PC-3 (cell line): Measurements from ENCODE around the gene CIAO2A. TPM values are rescaled to one million over a fixed set of nuclear protein-coding genes. Genes with fewer than 3 reads are reported as not detected.

ENCODE experiments used
- ATAC-seq: fragments of 200-7000 bp; cut with Tn5 transposase; 2 replicates; pipeline ENCODE4 v1.9.1; 2020; ENCODE audit warnings: mild to moderate bottlenecking, moderate library complexity
- BruUV-seq: library from RNA; stranded (reverse); fragments of 400-500 nt; replicated peaks from 2 replicates; lab custom pipeline; 2021; lab: Mats Ljungman, UMichigan
- CTCF ChIA-PET: fragments of 300-600 bp; sonication (Branson Sonifier 250); formaldehyde crosslinking; loops from one replicate; lab custom pipeline; 2022; ENCODE audit warnings: antibody characterized with exemption; lab: Charles Lee
- POLR2A ChIA-PET: fragments of 300-600 bp; sonication (Branson Sonifier 250); formaldehyde crosslinking; loops from one replicate; lab custom pipeline; 2022; ENCODE audit warnings: antibody characterized with exemption; ENCODE audit not compliant: unreplicated experiment; lab: Charles Lee
- DNase-seq: peaks from one replicate; pipeline ENCODE4 v3.0.0-alpha.2; 2015
- H2AFZ ChIP-seq: fragments of 300-600 bp; sonication (generic); 2 replicates; pipeline ENCODE4 v1.6.0; 2016; ENCODE audit warnings: antibody characterized with exemption, low read length
- H3F3A ChIP-seq: fragments of 300-600 bp; sonication (generic); one replicate; pipeline ENCODE4 v1.6.0; 2017; ENCODE audit warnings: antibody characterized with exemption, low read length, control low read depth, mild to moderate bottlenecking; ENCODE audit not compliant: unreplicated experiment
- H3K27ac ChIP-seq: fragments of 300-600 bp; sonication (generic); 2 replicates; pipeline ENCODE4 v1.5.1; 2016; ENCODE audit warnings: mild to moderate bottlenecking, low read length
- H3K27me3 ChIP-seq: fragments of 300-600 bp; sonication (generic); 2 replicates; pipeline ENCODE4 v1.6.1; 2016; ENCODE audit warnings: low read length, mixed read lengths
- H3K36me3 ChIP-seq: fragments of 300-600 bp; sonication (generic); 2 replicates; pipeline ENCODE4 v1.6.1; 2016; ENCODE audit warnings: low read depth, mixed run types, low read length, mixed read lengths
- H3K4me1 ChIP-seq: fragments of 300-600 bp; sonication (generic); 2 replicates; pipeline ENCODE4 v1.5.1; 2016; ENCODE audit warnings: low read length; ENCODE audit not compliant: insufficient read depth
- H3K4me2 ChIP-seq: fragments of 300-600 bp; sonication (generic); 2 replicates; pipeline ENCODE4 v1.6.0; 2016; ENCODE audit warnings: low read length
- H3K4me3 ChIP-seq: fragments of 300-600 bp; sonication (generic); 2 replicates; pipeline ENCODE4 v1.5.1; 2016; ENCODE audit warnings: mild to moderate bottlenecking, low read length, mixed read lengths
- H3K79me2 ChIP-seq: fragments of 300-600 bp; sonication (generic); 2 replicates; pipeline ENCODE4 v1.6.1; 2017; ENCODE audit warnings: low read length, mixed read lengths
- H3K9ac ChIP-seq: fragments of 300-600 bp; sonication (generic); 2 replicates; pipeline ENCODE4 v1.6.0; 2016; ENCODE audit warnings: mild to moderate bottlenecking, low read length
- H3K9me2 ChIP-seq: fragments of 300-600 bp; sonication (generic); replicated peaks from 2 replicates; pipeline ENCODE4 v1.6.1; 2016; ENCODE audit warnings: mixed run types, low read length, mixed read lengths
- H3K9me3 ChIP-seq: fragments of 300-600 bp; sonication (generic); 2 replicates; pipeline ENCODE4 v1.6.1; 2016; ENCODE audit warnings: low read length, mixed read lengths
- H4K20me1 ChIP-seq: fragments of 300-600 bp; sonication (generic); 2 replicates; pipeline ENCODE4 v1.6.1; 2016; ENCODE audit warnings: low read length, mixed read lengths
- CTCF ChIP-seq: fragments of 300-600 bp; sonication (generic); conservative IDR thresholded peaks from 2 replicates; pipeline ENCODE4 v1.5.1; 2017; ENCODE audit warnings: antibody characterized with exemption, low read depth, mild to moderate bottlenecking, low read length
- EZH2 ChIP-seq: fragments of 300-600 bp; sonication (generic); IDR thresholded peaks from one replicate; pipeline ENCODE4 v1.6.1; 2017; ENCODE audit warnings: antibody characterized with exemption, mild to moderate bottlenecking, low read length; ENCODE audit not compliant: unreplicated experiment
- EZH2phosphoT487 ChIP-seq: fragments of 300-600 bp; sonication (generic); IDR thresholded peaks from 2 replicates; pipeline ENCODE4 v1.6.1; 2018; ENCODE audit warnings: mild to moderate bottlenecking, antibody characterized with exemption, low read length, borderline replicate concordance
- intact Hi-C: fragments of 100-400 bp; cut with micrococcal nuclease; formaldehyde crosslinking; loops from 2 replicates; pipeline ENCODE4 v1.9.0; 2023
- total RNA-seq: library from RNA; depleted of rRNA; stranded (reverse); fragments of >200 nt; gene quantifications from 2 replicates; pipeline ENCODE4 v1.2.3, GENCODE V29; 2014

Gene CIAO2A
- total RNA-seq, 1 experiment from 2014 or later: 92.4 TPM

- Histone ChIP-seq H2AFZ (no peak overlapping the region), H3K4me1 (no peaks in the 10 kb centered on the region), H3K4me2 (no peak overlapping the region), H3K27me3 (no peaks in the 10 kb centered on the region), H3K9me3 (no peaks in the 10 kb centered on the region), H3F3A (no peaks in the 10 kb centered on the region), H4K20me1 (peaks cover 10% of the 10 kb centered on the region; the same call in 1 of the 2 replicates), H3K9me2 (no peaks in the 10 kb centered on the region), H3K27ac (no peak overlapping the region), H3K79me2 (peaks cover 81% of the 10 kb centered on the region), H3K9ac (no peak overlapping the region), H3K4me3 (no peak overlapping the region), H3K36me3 (no peaks in the 10 kb centered on the region)
- ChIA-PET POLR2A (no interaction called here), CTCF (no interaction called here)
- ATAC-seq: no peak
- DNase-seq: no peak
- intact Hi-C loops: no loop called here
- BruUV-seq: no TSS peak
- no peak for TF ChIP-seq EZH2phosphoT487
Observed at GRCh38 chr15:64105113-64105704, 11.6 kb upstream of the CIAO2A start.

GRCh38 chr15:64102497-64102896, 8.9 kb upstream of the CIAO2A start:
- Histone ChIP-seq H3K27me3 (no peaks in the 10 kb centered on the region), H3K4me3 (no peak overlapping the region), H3K9ac (no peak overlapping the region), H3K4me2 (no peak overlapping the region), H3K36me3 (0 out of 2 replicates have a peak, but pooled peaks cover 3% of the 10 kb centered on the region), H3F3A (no peaks in the 10 kb centered on the region), H4K20me1 (peaks cover 10% of the 10 kb centered on the region; the same call in 1 of the 2 replicates), H3K27ac (no peak overlapping the region), H3K9me3 (no peaks in the 10 kb centered on the region), H2AFZ (no peak overlapping the region), H3K79me2 (peaks cover 94% of the 10 kb centered on the region), H3K4me1 (peaks cover 5% of the 10 kb centered on the region), H3K9me2 (no peaks in the 10 kb centered on the region)
- TF ChIP-seq CTCF (no peak), EZH2 (no peak), EZH2phosphoT487 (no peak)
- CTCF ChIA-PET: no interaction called here
- DNase-seq (no peak), ATAC-seq (no peak)
- no TSS peak for BruUV-seq
- POLR2A ChIA-PET: no interaction called here
- intact Hi-C loops: no loop called here

- peaks cover 94% of the 10 kb centered on the region for H3K79me2 ChIP-seq
- CTCF ChIA-PET: no interaction called here
- no peaks in the 10 kb centered on the region for H3K9me2 ChIP-seq
- POLR2A ChIA-PET: no interaction called here
- peaks cover 9% of the 10 kb centered on the region for H3K4me1 ChIP-seq
- no peaks in the 10 kb centered on the region for H3K9me3 ChIP-seq
- H4K20me1 ChIP-seq: peaks cover 15% of the 10 kb centered on the region; the same call in 1 of the 2 replicates
- H3K36me3 ChIP-seq: 0 out of 2 replicates have a peak, but pooled peaks cover 3% of the 10 kb centered on the region
- no TSS peak for BruUV-seq
- H3K4me2 ChIP-seq: no peak overlapping the region
- H3F3A ChIP-seq: no peaks in the 10 kb centered on the region
- intact Hi-C loops: no loop called here
- no peak for DNase-seq
- no peaks in the 10 kb centered on the region for H3K27me3 ChIP-seq
- no peak overlapping the region for H3K27ac ChIP-seq
- TF ChIP-seq EZH2phosphoT487: no peak
- TF ChIP-seq EZH2: no peak
- no peak for TF ChIP-seq CTCF
- ATAC-seq: no peak
- no peak overlapping the region for H2AFZ ChIP-seq
- H3K4me3 ChIP-seq: no peak overlapping the region
- H3K9ac ChIP-seq: no peak overlapping the region
Observed at GRCh38 chr15:64100958-64101357, 7.3 kb upstream of the CIAO2A start.
